Osteocyte (in vitro differentiated cells): Measurements from ENCODE around the gene SMC5. TPM values are rescaled to one million over a fixed set of nuclear protein-coding genes. Genes with fewer than 3 reads are reported as not detected.

ENCODE experiments used
- DNase-seq: peaks from one replicate; pipeline ENCODE4 v3.0.0; 2021; ENCODE audit warnings: mixed read lengths; ENCODE audit not compliant: unreplicated experiment; ENCODE audit errors: extremely low spot score
- H3K27ac Mint-ChIP-seq: one replicate; pipeline ENCODE4 v1.8.0; 2021; ENCODE audit warnings: mild to moderate bottlenecking, mixed read lengths; ENCODE audit not compliant: unreplicated experiment
- H3K27me3 Mint-ChIP-seq: one replicate; pipeline ENCODE4 v1.8.0; 2021; ENCODE audit warnings: mixed read lengths; ENCODE audit not compliant: unreplicated experiment
- H3K36me3 Mint-ChIP-seq: one replicate; pipeline ENCODE4 v1.8.0; 2021; ENCODE audit warnings: mixed read lengths; ENCODE audit not compliant: unreplicated experiment
- H3K4me1 Mint-ChIP-seq: one replicate; pipeline ENCODE4 v1.8.0; 2021; ENCODE audit warnings: mixed read lengths; ENCODE audit not compliant: unreplicated experiment
- H3K4me3 Mint-ChIP-seq: one replicate; pipeline ENCODE4 v1.8.0; 2021; ENCODE audit warnings: mild to moderate bottlenecking, moderate library complexity, mixed read lengths; ENCODE audit not compliant: unreplicated experiment
- H3K9me3 Mint-ChIP-seq: one replicate; pipeline ENCODE4 v1.8.0; 2021; ENCODE audit warnings: mixed read lengths; ENCODE audit not compliant: unreplicated experiment
- total RNA-seq: library from RNA; stranded (reverse); gene quantifications from 2 replicates; pipeline ENCODE4 v1.2.1, GENCODE V29; 2021
- TF ChIP-seq, protein P1 (sequence below): fragments of 200-600 bp; sonication (generic); IDR thresholded peaks from 2 replicates; pipeline ENCODE4 v1.5.0; 2021; ENCODE audit warnings: antibody characterized with exemption, mild to moderate bottlenecking, moderate library complexity

Gene SMC5
- total RNA-seq, 1 donor from 2014 or later, result 30.4 TPM

- H3K4me1 Mint-ChIP-seq, result peaks cover 28% of the 10 kb centered on the region
- H3K9me3 Mint-ChIP-seq, result no peaks in the 10 kb centered on the region
- TF ChIP-seq, protein P1, sequence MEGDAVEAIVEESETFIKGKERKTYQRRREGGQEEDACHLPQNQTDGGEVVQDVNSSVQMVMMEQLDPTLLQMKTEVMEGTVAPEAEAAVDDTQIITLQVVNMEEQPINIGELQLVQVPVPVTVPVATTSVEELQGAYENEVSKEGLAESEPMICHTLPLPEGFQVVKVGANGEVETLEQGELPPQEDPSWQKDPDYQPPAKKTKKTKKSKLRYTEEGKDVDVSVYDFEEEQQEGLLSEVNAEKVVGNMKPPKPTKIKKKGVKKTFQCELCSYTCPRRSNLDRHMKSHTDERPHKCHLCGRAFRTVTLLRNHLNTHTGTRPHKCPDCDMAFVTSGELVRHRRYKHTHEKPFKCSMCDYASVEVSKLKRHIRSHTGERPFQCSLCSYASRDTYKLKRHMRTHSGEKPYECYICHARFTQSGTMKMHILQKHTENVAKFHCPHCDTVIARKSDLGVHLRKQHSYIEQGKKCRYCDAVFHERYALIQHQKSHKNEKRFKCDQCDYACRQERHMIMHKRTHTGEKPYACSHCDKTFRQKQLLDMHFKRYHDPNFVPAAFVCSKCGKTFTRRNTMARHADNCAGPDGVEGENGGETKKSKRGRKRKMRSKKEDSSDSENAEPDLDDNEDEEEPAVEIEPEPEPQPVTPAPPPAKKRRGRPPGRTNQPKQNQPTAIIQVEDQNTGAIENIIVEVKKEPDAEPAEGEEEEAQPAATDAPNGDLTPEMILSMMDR, result no peak
- no peak for DNase-seq
- no peak overlapping the region for H3K4me3 Mint-ChIP-seq
- peaks cover 68% of the 10 kb centered on the region for H3K36me3 Mint-ChIP-seq
- peak overlapping the region; percentile 40 for H3K27ac Mint-ChIP-seq
- H3K27me3 Mint-ChIP-seq, result no peaks in the 10 kb centered on the region
These were observed 27.3 kb downstream of the SMC5 start for GRCh38 chr9:70285981-70286598.

- Mint-ChIP-seq H3K4me3 (no peak overlapping the region), H3K27ac (no peak overlapping the region), H3K27me3 (no peaks in the 10 kb centered on the region), H3K9me3 (peaks cover 9% of the 10 kb centered on the region), H3K4me1 (peaks cover 14% of the 10 kb centered on the region), H3K36me3 (peaks cover 70% of the 10 kb centered on the region)
- no peak for DNase-seq
- TF ChIP-seq, protein P1, result no peak
These were observed 31.8 kb downstream of the SMC5 start for GRCh38 chr9:70290626-70291025.

GRCh38 chr9:70291446-70291845, 32.7 kb downstream of the SMC5 start:
- Mint-ChIP-seq H3K27ac (no peak overlapping the region), H3K4me3 (no peak overlapping the region), H3K4me1 (peaks cover 8% of the 10 kb centered on the region), H3K9me3 (peaks cover 9% of the 10 kb centered on the region), H3K36me3 (peaks cover 68% of the 10 kb centered on the region), H3K27me3 (no peaks in the 10 kb centered on the region)
- TF ChIP-seq, protein P1, result no peak
- DNase-seq, result no peak

- Mint-ChIP-seq H3K9me3 (peaks cover 9% of the 10 kb centered on the region), H3K27me3 (no peaks in the 10 kb centered on the region), H3K27ac (no peak overlapping the region), H3K4me3 (no peak overlapping the region), H3K4me1 (peaks cover 8% of the 10 kb centered on the region), H3K36me3 (peaks cover 64% of the 10 kb centered on the region)
- no peak for DNase-seq
- TF ChIP-seq, protein P1, result no peak
These were observed 33.5 kb downstream of the SMC5 start for GRCh38 chr9:70292253-70292652.

- Mint-ChIP-seq H3K36me3 (peaks cover 59% of the 10 kb centered on the region), H3K4me1 (peaks cover 8% of the 10 kb centered on the region), H3K27ac (no peak overlapping the region)
These were observed 34.4 kb downstream of the SMC5 start for GRCh38 chr9:70293214-70293613.

More at GRCh38 chr9:70293214-70293613, 34.4 kb downstream of the SMC5 start:
- H3K9me3 Mint-ChIP-seq, result peaks cover 9% of the 10 kb centered on the region
- H3K27me3 Mint-ChIP-seq, result no peaks in the 10 kb centered on the region
- DNase-seq, result no peak
- no peak overlapping the region for H3K4me3 Mint-ChIP-seq
- TF ChIP-seq, protein P1, result no peak
